Colonic mucosa (tissue), 4 donors: Measurements from ENCODE around the gene PIGW. TPM values are rescaled to one million over a fixed set of nuclear protein-coding genes. Genes with fewer than 3 reads are reported as not detected.

Source experiments
- DNase-seq: peaks from one replicate; pipeline ENCODE4 v3.0.0-alpha.2; 2020
- H3K27ac ChIP-seq: fragments of 200-600 bp; one replicate; pipeline ENCODE4 v1.8.0; 2021
- H3K27me3 ChIP-seq: fragments of 200-600 bp; one replicate; pipeline ENCODE4 v1.8.0; 2021
- H3K36me3 ChIP-seq: fragments of 200-600 bp; one replicate; pipeline ENCODE4 v1.8.0; 2021
- H3K4me1 ChIP-seq: fragments of 200-600 bp; one replicate; pipeline ENCODE4 v1.8.0; 2021; ENCODE audit warnings: mild to moderate bottlenecking
- H3K4me3 ChIP-seq: fragments of 200-600 bp; one replicate; pipeline ENCODE4 v1.8.0; 2021
- H3K9ac ChIP-seq, 2 donors: one replicate each; pipeline ENCODE4 v1.7.0; 2013; ENCODE audit warnings: control low read depth in 2 of 2, low read depth in 2 of 2, low read length in 2 of 2
- H3K9me3 ChIP-seq: fragments of 200-600 bp; one replicate; pipeline ENCODE4 v1.8.0; 2021
- intact Hi-C: fragments of 100-400 bp; cut with DNase I; formaldehyde crosslinking; loops from one replicate; pipeline ENCODE4 v1.14.1; 2022
- total RNA-seq, 2 donors: library from RNA; stranded (reverse); fragmentation: NEBNext Ultra II Directional in 1 of 2; extraction: Animal tissue kit (Norgen Biotek cat#: 25700) in 1 of 2; gene quantifications; one replicate each; pipeline ENCODE4 v1.2.1, GENCODE V29; 2021
- TF ChIP-seq, protein P1 (sequence below): fragments of 200-600 bp; IDR thresholded peaks from one replicate; pipeline ENCODE4 v1.8.0; 2022; ENCODE audit warnings: antibody characterized with exemption, mild to moderate bottlenecking
- donor health status: healthy.
- donor health status: DM: no; HTN: no; CAD: no.
- donor health status: DM: no; HTN: no; CAD: no.

PIGW gene
- total RNA-seq, 2 donors from 2014 or later: 4.8 to 10.2 TPM

DNA sequence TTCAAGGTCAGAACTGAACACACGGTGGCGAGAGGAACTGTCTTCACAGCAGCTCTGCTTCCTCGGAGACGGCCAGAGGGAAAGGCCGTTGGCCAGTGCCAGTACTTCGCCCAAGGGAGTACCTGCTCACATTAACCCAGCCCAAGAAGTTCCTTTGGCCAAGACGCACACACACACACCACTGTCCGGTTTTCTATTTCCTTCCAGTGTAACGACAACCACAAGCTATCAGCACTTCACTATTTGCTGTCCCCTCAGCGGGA is 9.2 kb downstream of the PIGW start:
- Histone ChIP-seq H3K4me1 (peaks cover 17% of the 10 kb centered on the region), H3K4me3 (peak overlapping the region; percentile 95), H3K27ac (peak overlapping the region; percentile 99), H3K27me3 (no peaks in the 10 kb centered on the region), H3K9ac (peak overlapping the region; percentile 96 to 97), H3K36me3 (no peaks in the 10 kb centered on the region), H3K9me3 (no peaks in the 10 kb centered on the region)
- no peak for DNase-seq
- intact Hi-C loops: no loop called here
- TF ChIP-seq, protein P1, sequence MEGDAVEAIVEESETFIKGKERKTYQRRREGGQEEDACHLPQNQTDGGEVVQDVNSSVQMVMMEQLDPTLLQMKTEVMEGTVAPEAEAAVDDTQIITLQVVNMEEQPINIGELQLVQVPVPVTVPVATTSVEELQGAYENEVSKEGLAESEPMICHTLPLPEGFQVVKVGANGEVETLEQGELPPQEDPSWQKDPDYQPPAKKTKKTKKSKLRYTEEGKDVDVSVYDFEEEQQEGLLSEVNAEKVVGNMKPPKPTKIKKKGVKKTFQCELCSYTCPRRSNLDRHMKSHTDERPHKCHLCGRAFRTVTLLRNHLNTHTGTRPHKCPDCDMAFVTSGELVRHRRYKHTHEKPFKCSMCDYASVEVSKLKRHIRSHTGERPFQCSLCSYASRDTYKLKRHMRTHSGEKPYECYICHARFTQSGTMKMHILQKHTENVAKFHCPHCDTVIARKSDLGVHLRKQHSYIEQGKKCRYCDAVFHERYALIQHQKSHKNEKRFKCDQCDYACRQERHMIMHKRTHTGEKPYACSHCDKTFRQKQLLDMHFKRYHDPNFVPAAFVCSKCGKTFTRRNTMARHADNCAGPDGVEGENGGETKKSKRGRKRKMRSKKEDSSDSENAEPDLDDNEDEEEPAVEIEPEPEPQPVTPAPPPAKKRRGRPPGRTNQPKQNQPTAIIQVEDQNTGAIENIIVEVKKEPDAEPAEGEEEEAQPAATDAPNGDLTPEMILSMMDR: no peak

DNA sequence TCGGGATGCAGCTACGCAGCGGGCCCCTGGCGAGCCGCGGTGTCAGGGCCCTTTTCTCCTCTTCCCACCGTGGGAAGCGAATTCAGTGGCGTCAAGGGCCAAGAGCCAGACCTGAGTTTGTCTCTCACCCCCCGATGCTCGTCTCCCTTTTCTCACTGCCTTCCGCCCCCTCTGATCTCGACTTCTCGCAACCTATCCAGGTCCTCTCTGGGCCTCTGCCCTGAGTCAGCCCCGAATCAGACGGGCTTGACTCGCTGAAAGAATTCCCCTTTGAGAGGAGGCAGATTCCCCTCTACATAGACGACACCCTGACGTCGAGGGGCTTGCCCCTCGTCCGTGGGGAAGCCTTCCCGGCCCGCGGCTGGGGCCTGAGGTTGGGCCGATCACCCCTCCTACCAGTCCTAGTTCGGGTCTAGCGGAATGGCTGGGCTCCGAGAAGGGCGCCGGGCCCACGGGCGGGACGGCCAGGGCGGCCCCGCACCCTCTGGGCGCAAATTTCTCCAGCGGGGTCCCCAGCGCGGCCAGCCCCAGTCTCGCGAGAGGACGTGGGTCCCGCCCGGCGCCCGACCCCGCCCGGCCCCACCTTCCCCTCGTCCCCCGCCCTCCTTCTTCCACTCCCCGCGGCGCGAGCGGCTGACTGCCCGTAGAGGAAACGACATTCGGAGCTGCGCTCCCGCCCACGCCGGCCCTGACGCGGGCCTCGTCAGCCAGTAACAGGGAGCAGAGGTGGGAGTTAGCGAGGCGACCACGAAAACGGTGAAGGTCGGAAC is 9.7 kb downstream of the PIGW start, which contains the start of gene GGNBP2:
TSS of gene GGNBP2 (plus strand) at position 613 of the 770 bp plus-strand sequence. CDS start 806 bp downstream, outside the sequence.
- Histone ChIP-seq H3K36me3 (no peaks in the 10 kb centered on the region), H3K4me1 (peaks cover 17% of the 10 kb centered on the region), H3K4me3 (peak within 1 kb of the TSS; percentile 95), H3K27ac (peak within 1 kb of the TSS; percentile 99), H3K27me3 (no peaks in the 10 kb centered on the region), H3K9ac (peak within 1 kb of the TSS; percentile 97 to 100), H3K9me3 (no peaks in the 10 kb centered on the region)
- DNase-seq: peak; percentile 93
- intact Hi-C loops: loop anchor here (5.0 kb wide), 1 partner anchor 48 kb away; the partner anchor contains the start of gene DHRS11
- TF ChIP-seq, protein P1: no peak

DNA sequence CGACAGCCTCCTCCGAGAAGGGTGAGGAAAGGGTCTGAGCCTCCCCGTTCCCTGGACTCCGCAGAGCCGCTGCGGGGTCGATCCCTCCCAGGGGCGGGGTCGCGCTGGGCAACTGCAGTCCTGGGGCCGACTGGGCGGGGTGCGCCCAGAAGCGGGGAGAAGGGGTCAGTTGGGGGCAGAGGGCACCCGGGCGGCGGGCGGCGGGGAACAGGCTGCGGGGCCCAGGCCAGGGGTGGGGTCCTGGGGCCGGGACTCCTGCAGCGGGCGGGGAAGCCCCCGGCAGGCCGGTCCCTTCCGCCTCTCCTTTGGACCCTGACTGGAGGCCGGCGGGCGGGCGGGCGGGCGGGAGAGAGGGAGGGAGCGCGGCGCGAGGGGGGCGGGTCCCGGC is 10.3 kb downstream of the PIGW start:
- Histone ChIP-seq H3K4me1 (peaks cover 17% of the 10 kb centered on the region), H3K9me3 (no peaks in the 10 kb centered on the region), H3K9ac (peak overlapping the region; percentile 96 to 97), H3K36me3 (no peaks in the 10 kb centered on the region), H3K27ac (peak overlapping the region; percentile 99), H3K4me3 (peak overlapping the region; percentile 95), H3K27me3 (no peaks in the 10 kb centered on the region)
- DNase-seq: no peak
- intact Hi-C loops: loop anchor here (5.0 kb wide), 1 partner anchor 47 kb away; the partner anchor contains the start of gene DHRS11
- TF ChIP-seq, protein P1: no peak

DNA sequence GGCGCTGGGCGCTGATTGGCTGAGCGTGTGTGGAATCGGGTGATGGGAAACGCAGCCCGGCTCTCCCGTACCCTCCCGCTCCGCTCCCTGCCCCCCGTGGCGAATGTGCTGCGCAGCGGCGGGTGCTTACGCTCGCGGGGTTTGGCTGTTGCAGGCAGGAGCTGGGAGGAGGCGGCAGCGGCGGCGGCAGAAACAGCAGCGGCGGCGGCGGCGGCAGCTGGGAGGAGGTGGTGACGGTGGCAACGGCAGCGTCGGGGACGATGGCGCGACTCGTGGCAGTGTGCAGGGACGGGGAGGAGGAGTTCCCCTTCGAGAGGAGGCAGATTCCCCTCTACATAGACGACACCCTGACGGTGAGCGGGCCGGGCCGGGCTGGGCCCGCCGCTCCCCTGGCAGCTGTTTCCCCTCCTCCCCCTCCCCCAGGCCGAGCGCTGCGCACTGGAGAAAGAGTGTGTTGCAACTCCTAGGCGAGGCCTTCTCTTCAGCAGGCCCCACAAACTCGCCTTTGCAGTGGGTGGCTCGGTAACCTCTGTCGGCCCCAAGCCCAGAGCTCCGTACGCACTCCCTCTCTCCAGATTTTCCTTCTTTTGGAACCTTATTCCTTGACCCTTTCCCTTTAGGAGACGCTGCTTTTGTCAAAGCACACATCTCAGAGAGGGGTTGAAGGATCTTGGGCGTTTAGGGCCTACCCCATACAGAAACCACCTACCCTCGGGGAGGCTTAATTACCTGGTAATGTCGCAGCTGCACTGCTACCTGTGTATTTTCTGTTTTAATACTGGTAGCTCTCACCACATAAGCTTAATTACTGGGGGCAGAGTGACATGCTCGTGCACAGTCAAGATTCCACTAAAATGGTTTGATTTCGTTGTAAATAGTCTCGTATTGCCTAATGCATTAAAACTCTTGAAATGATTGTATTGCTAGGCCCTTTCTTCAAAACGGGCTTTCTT is 11.0 kb downstream of the PIGW start:
- H3K27me3 ChIP-seq: no peaks in the 10 kb centered on the region
- TF ChIP-seq, protein P1: no peak
- H3K36me3 ChIP-seq: no peaks in the 10 kb centered on the region
- peak; percentile 97 for DNase-seq
- peak overlapping the region; percentile 91 to 100 for H3K9ac ChIP-seq
- H3K27ac ChIP-seq: peak overlapping the region; percentile 99
- peak overlapping the region; percentile 95 for H3K4me3 ChIP-seq
- H3K9me3 ChIP-seq: no peaks in the 10 kb centered on the region
- intact Hi-C loops: loop anchor here (5.0 kb wide), 1 partner anchor 47 kb away; the partner anchor contains the start of gene DHRS11
- peaks cover 18% of the 10 kb centered on the region for H3K4me1 ChIP-seq

DNA sequence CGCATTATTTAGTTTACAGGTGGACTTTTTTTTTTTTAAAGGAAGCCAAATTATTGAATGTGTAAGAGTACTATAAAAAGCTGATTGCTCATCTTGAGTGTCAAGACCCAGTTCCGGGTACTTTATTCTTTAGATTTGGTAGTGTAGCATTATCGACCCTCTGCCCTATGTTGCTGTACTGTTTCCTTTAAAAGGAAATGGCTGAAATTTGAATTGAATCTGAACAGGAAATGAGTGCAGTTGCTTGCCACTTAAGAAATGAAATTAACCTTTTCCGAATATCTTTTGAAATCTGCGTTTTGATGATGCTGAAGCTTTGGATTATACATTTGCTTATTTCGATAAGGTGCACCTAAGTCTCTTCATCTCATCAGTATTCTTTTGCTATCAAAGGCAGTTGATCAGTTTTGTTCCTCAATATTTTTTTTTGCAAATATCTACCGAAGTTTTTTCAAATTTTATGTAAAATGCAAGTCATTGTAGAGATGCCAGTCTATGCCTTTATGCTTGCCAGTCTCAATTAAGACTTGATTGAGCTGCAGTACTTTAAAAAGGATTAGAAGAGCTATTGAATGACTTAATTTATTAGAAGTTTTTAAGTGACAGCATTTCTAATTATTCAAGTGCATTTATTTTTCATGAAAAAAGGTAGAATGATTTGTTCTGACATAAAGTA is 11.8 kb downstream of the PIGW start:
- no peaks in the 10 kb centered on the region for H3K9me3 ChIP-seq
- H3K27ac ChIP-seq: peak overlapping the region; percentile 99
- H3K4me3 ChIP-seq: peak overlapping the region; percentile 95
- intact Hi-C loops: loop anchor here (5.0 kb wide), 1 partner anchor 46 kb away; the partner anchor contains the start of gene DHRS11
- peak overlapping the region; percentile 91 to 100 for H3K9ac ChIP-seq
- no peaks in the 10 kb centered on the region for H3K27me3 ChIP-seq
- TF ChIP-seq, protein P1: no peak
- no peak for DNase-seq
- H3K36me3 ChIP-seq: no peaks in the 10 kb centered on the region
- H3K4me1 ChIP-seq: peaks cover 23% of the 10 kb centered on the region
